Activated CD4-positive, CD25-positive, alpha-beta regulatory T cell treated with anti-CD3 and anti-CD28 coated beads, Interleukin-2, amount 50 U/mL, for 72 hours (primary cell): ENCODE data around the gene SPATS2.
"Not testable (repeated sequence)": the region's sequence is repeated elsewhere in the genome, so short reads cannot be mapped to it uniquely, and the experiment has no call there.

Experiments used
- DNase-seq: peaks from one replicate; pipeline ENCODE4 v3.0.0; 2021

SPATS2 gene

GRCh38 chr12:49357103-49357678, 10.1 kb upstream of the SPATS2 start:
- no peak for DNase-seq

GRCh38 chr12:49358483-49359141, 8.7 kb upstream of the SPATS2 start:
- DNase-seq = no peak

DNA sequence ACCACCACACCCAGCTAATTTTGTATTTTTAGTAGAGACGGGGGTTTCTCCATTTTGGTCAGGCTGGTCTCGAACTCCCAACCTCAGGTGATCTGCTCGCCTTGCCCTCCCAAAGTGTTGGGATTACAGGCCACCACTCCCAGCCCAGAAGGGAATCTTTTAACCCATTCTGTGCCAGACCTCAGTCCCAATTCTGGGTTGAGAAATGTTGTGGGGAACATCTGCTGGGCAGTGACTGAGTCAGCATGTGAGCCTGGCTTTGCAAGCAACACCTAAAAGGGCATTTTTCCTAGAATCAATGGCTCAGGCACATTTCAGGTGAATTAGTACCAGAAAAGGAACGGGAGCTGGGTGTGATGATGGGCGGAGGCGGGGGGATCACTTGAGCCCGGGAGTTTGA, 7.6 kb upstream of the SPATS2 start:
- no peak for DNase-seq

DNA sequence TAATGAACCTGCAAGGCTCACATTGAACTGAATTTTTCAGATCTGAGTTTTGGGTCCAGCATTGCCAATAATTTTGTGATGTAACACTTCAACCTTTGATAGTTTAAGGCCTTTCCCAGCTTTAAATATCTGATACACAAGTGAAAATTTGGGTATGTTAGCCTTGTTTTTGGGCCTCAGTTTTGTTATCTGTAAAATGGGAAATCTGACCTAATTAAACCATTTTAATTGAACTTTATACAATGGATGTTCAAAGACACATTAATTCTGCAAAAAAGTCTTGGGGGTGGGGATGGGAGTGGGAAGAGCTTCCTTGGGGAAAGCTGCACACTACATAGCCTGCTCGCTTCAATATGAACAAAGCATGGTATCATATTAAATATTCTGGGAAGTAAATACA, 5.2 kb upstream of the SPATS2 start:
- DNase-seq = no peak

DNA sequence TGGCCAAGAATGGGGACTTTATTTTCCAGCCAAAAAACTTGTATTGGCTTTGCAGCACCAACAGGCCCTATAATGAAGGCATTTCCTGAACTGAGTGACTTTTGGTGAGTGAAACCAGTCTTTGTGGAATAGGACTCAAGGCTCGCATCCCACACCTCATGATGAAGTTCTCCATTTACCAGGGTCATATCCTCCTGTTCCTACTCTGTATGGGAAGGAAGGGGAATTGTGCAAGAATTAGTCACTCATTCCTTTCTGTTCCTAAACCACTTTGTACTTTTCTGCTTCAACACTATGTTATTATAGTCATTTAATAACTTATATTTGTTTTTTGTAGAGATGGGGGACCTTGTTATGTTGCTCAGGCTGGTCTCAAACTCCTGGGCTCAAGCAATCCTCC, 2.3 kb upstream of the SPATS2 start:
- no peak for DNase-seq

DNA sequence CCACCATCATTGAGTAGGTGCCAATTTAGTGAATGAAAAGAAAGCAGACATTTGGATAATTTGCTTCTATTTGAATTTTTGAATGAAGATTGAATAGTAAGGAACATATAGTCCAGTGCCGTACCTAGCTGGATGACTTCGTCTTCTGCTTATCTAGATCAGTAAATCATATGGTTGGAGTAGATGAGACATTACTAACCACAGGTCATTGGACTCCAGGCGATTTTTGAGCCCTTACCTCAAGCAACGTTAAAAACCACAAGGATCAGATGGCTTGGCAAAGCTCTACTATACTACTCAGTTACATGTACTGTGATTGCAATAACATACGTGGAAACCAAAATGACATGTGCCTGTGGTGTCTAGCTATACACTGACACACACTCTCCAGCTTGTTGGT, 1.7 kb upstream of the SPATS2 start:
- DNase-seq = no peak

DNA sequence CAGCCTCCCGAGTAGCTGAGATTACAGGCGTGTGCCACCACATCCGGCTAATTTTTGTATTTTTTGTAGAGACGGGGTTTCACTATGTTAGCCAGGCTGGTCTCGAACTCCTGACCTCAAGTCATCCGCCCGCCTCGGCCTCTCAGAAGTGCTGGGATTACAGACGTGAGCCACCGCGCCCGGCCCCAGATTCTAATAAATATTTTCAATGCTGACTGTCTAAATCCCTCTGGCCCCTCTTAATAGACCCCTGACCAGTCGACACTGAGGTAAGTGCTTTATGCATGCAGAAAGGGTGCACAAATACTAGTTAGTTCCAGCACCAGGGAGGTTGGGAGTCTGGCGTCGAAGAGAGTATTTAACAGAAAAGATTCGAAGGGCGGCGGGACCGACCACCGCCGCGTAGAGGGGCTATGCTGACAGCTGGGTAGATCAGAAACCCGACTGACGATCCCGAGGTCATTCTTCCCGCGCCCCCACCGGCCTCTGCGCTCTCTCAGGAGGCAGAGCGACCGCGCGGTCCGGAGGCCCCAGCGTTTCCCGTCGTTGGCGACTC, 1.1 kb upstream of the SPATS2 start:
- DNase-seq = no peak

GRCh38 chr12:49366652-49367380, 446 bp upstream of the SPATS2 start:
- DNase-seq = peak; percentile 93

GRCh38 chr12:49368240-49368600, 958 bp downstream of the SPATS2 start:
- no peak for DNase-seq

GRCh38 chr12:49369411-49370145, 2.3 kb downstream of the SPATS2 start:
- DNase-seq = no peak

DNA sequence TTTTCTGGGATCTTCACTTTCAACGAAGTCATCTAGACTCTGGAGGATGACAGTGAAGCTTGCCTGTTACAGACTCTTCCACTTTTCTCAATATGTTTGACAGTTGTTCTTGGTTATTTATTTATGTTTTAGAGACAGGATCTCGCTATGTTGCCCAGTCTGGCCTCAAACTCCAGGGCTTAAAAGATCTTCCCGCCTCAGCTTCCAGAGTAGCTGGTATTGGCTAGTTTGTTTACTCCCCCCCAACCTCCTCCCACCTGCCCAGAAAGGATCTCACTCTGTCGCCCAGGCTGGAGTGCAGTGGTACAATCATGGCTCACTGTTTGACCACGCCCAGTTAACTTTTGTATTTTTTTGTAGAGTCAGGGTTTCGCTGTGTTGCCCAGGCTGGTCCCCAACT, 3.3 kb downstream of the SPATS2 start:
- DNase-seq = no peak

GRCh38 chr12:49375406-49375805, 8.1 kb downstream of the SPATS2 start:
- no peak for DNase-seq

- DNase-seq = no peak
These were observed 10.1 kb downstream of the SPATS2 start for GRCh38 chr12:49377386-49377785.

DNA sequence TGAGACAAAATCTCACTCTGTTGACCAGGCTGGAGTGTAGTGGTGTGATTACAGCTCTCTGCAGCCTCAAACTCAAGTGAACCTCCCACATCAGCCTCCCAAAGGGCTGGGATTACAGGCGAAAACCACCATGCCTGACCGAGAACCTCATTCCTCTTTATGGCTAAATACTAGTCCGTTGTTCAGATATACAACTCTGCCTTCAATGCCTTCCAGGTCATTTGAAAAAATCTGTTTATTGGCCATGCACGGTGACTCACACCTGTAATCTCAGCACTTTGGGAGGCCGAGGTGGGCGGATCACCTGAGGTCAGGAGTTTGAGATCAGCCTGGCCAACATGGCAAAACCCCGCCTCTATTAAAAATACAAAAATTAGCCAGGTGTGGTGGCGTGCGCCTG, 12.9 kb downstream of the SPATS2 start:
- DNase-seq = not testable (repeated sequence)

- peak; percentile 61 for DNase-seq
These were observed 21.6 kb downstream of the SPATS2 start for GRCh38 chr12:49388682-49389386.

GRCh38 chr12:49389387-49389703, 22.1 kb downstream of the SPATS2 start:
- DNase-seq = no peak

- no peak for DNase-seq
These were observed 29.7 kb downstream of the SPATS2 start for GRCh38 chr12:49397000-49397399.

- DNase-seq = no peak
These were observed 33.0 kb downstream of the SPATS2 start for GRCh38 chr12:49400304-49400703.

GRCh38 chr12:49403971-49404450, 36.7 kb downstream of the SPATS2 start:
- no peak for DNase-seq

GRCh38 chr12:49404956-49405355, 37.7 kb downstream of the SPATS2 start:
- no peak for DNase-seq

- no peak for DNase-seq
These were observed 43.6 kb downstream of the SPATS2 start for GRCh38 chr12:49410818-49411217.

- no peak for DNase-seq
These were observed 45.7 kb downstream of the SPATS2 start for GRCh38 chr12:49413010-49413409.

- DNase-seq = no peak
These were observed 46.5 kb downstream of the SPATS2 start for GRCh38 chr12:49413796-49414195.
